Peyer's patch (tissue), 4 donors: ENCODE data around the gene ZNF77.
A peak's percentile ranks its signal among the peaks of the same experiment; 100 is the strongest.

Experiments used
- POLR2A ChIP-seq, 2 donors: fragments of 450-650 bp; IDR thresholded peaks; one replicate each; pipeline ENCODE4 v1.5.1; 2017; ENCODE audit warnings: antibody characterized with exemption in 2 of 2, mild to moderate bottlenecking in 2 of 2, moderate library complexity in 2 of 2
- TF ChIP-seq, protein P1 (sequence below), 6 experiments: fragments of 450-650 bp in 4 of 6; fragments of 200-600 bp in 2 of 6; sonication (generic) in 1 of 6; IDR thresholded peaks; one replicate each; pipeline ENCODE4 v1.5.1; 2017 to 2019; ENCODE audit warnings: antibody characterized with exemption in 6 of 6, mild to moderate bottlenecking in 3 of 6, moderate library complexity in 1 of 6

DNA sequence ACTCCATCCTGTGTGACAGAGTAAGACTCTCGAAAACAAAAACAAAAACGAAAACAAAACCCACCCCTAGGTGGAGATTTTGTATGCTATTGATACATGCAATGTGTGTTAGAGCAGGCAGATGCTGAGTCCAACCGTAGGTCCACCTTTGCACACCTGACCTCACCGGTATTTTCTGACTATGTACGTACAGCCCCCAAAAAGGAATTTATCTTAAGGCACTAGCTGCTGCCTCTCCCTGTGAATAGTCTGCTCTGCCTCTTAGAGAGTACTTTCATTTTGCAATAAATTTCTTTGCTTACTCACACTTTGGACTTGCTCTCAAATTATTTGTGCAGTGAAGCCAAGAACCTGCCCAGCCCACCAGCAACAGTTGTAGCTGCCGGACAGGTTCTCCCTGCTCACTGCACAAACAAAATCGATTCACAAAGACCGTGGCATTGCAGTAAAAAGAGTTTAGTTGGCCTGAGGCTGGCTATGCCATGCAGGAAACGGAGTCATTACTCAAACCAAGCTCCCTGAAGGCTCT, 8.2 kb upstream of the ZNF77 start:
- TF ChIP-seq, protein P1, sequence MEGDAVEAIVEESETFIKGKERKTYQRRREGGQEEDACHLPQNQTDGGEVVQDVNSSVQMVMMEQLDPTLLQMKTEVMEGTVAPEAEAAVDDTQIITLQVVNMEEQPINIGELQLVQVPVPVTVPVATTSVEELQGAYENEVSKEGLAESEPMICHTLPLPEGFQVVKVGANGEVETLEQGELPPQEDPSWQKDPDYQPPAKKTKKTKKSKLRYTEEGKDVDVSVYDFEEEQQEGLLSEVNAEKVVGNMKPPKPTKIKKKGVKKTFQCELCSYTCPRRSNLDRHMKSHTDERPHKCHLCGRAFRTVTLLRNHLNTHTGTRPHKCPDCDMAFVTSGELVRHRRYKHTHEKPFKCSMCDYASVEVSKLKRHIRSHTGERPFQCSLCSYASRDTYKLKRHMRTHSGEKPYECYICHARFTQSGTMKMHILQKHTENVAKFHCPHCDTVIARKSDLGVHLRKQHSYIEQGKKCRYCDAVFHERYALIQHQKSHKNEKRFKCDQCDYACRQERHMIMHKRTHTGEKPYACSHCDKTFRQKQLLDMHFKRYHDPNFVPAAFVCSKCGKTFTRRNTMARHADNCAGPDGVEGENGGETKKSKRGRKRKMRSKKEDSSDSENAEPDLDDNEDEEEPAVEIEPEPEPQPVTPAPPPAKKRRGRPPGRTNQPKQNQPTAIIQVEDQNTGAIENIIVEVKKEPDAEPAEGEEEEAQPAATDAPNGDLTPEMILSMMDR (IDR thresholded peaks at IDR 0.05): peak in 3 of 6 experiments; percentile 33 to 40 (median 36)
- TF ChIP-seq POLR2A (IDR thresholded peaks at IDR 0.05): peak in 1 of 2 donors; percentile 42
